ENCODE results near the gene UTS2B.

UTS2B gene

GRCh38 chr3:191357909-191358308 lies 27.6 kb upstream of the UTS2B start:
- Histone ChIP-seq H3K9me3 (no peaks in the 10 kb centered on the region), H3K27ac (no peak overlapping the region), H3K36me3 (no peaks in the 10 kb centered on the region), H3K4me3 (ENCODE audit: low read depth in 1 of 2, low read length in 1 of 2) (no peak overlapping the region), H3K27me3 (no peaks in the 10 kb centered on the region), H3K4me1 (ENCODE audit: control insufficient read depth in 1 of 2, insufficient read depth in 1 of 2, low read depth in 1 of 2, low read length in 1 of 2) (no peaks in the 10 kb centered on the region)
- TF ChIP-seq CTCF (IDR thresholded peaks at IDR 0.05), result no peak

- no peak overlapping the region for H3K4me3 ChIP-seq (ENCODE audit: low read depth in 1 of 2, low read length in 1 of 2)
- no peaks in the 10 kb centered on the region for H3K36me3 ChIP-seq
- TF ChIP-seq CTCF (IDR thresholded peaks at IDR 0.05), result no peak
- H3K27me3 ChIP-seq, result no peaks in the 10 kb centered on the region
- no peaks in the 10 kb centered on the region for H3K4me1 ChIP-seq (ENCODE audit: control insufficient read depth in 1 of 2, insufficient read depth in 1 of 2, low read depth in 1 of 2, low read length in 1 of 2)
- no peaks in the 10 kb centered on the region for H3K9me3 ChIP-seq
- no peak overlapping the region for H3K27ac ChIP-seq
These were observed 26.5 kb upstream of the UTS2B start for GRCh38 chr3:191356631-191357439.

- Histone ChIP-seq H3K27ac (no peak overlapping the region), H3K4me3 (ENCODE audit: low read depth in 1 of 2, low read length in 1 of 2) (no peak overlapping the region), H3K4me1 (ENCODE audit: control insufficient read depth in 1 of 2, insufficient read depth in 1 of 2, low read depth in 1 of 2, low read length in 1 of 2) (no peaks in the 10 kb centered on the region), H3K36me3 (no peaks in the 10 kb centered on the region), H3K9me3 (no peaks in the 10 kb centered on the region), H3K27me3 (no peaks in the 10 kb centered on the region)
- TF ChIP-seq CTCF (IDR thresholded peaks at IDR 0.05), result no peak
These were observed 25.1 kb upstream of the UTS2B start for GRCh38 chr3:191355406-191355805.

- Histone ChIP-seq H3K27ac (no peak overlapping the region), H3K9me3 (no peaks in the 10 kb centered on the region), H3K4me1 (ENCODE audit: control insufficient read depth in 1 of 2, insufficient read depth in 1 of 2, low read depth in 1 of 2, low read length in 1 of 2) (no peaks in the 10 kb centered on the region), H3K27me3 (no peaks in the 10 kb centered on the region), H3K4me3 (ENCODE audit: low read depth in 1 of 2, low read length in 1 of 2) (no peak overlapping the region), H3K36me3 (no peaks in the 10 kb centered on the region)
- no peak for TF ChIP-seq CTCF (IDR thresholded peaks at IDR 0.05)
These were observed 22.9 kb upstream of the UTS2B start for GRCh38 chr3:191353022-191353777.

- Histone ChIP-seq H3K27me3 (no peaks in the 10 kb centered on the region), H3K9me3 (no peaks in the 10 kb centered on the region), H3K36me3 (no peaks in the 10 kb centered on the region), H3K4me3 (ENCODE audit: low read depth in 1 of 2, low read length in 1 of 2) (no peak overlapping the region), H3K4me1 (ENCODE audit: control insufficient read depth in 1 of 2, insufficient read depth in 1 of 2, low read depth in 1 of 2, low read length in 1 of 2) (no peaks in the 10 kb centered on the region), H3K27ac (no peak overlapping the region)
- no peak for TF ChIP-seq CTCF (IDR thresholded peaks at IDR 0.05)
These were observed 21.7 kb upstream of the UTS2B start for GRCh38 chr3:191352014-191352413.

Data from neutrophil (primary cell).